Keratinocyte (primary cell): ENCODE measurements around the gene TMC1. TPM values are rescaled to one million over a fixed set of nuclear protein-coding genes. Genes with fewer than 3 reads are reported as not detected.

Experiments used
- DNase-seq: peaks from one replicate; pipeline ENCODE4 v3.0.0-alpha.2; 2011; ENCODE audit warnings: low read depth, missing footprints, low spot score
- FAIRE-seq: peaks from 2 replicates; lab custom pipeline; 2011; peaks lifted over from hg19 to GRCh38; lab: Jason Lieb, UNC
- H2AFZ ChIP-seq: 2 replicates; pipeline ENCODE4 v1.6.0; 2012; ENCODE audit warnings: low read length, control low read depth, inconsistent platforms; ENCODE audit not compliant: control insufficient read depth
- H3K27ac ChIP-seq: 2 replicates; pipeline ENCODE4 v1.5.1; 2011; ENCODE audit warnings: low read length; ENCODE audit not compliant: control insufficient read depth, insufficient read depth
- H3K27me3 ChIP-seq: 3 replicates; pipeline ENCODE4 v1.6.0; 2011; ENCODE audit warnings: low read length; ENCODE audit not compliant: control insufficient read depth, insufficient read depth; ENCODE audit errors: extremely low read depth
- H3K36me3 ChIP-seq, 2 experiments: 2 replicates in 1 of 2; 3 replicates in 1 of 2; pipeline ENCODE4 v1.5.1; 2011; ENCODE audit warnings: low read length in 2 of 2, mild to moderate bottlenecking in 1 of 2; ENCODE audit not compliant: control insufficient read depth in 2 of 2, insufficient read depth in 2 of 2; ENCODE audit errors: extremely low read depth in 1 of 2
- H3K4me1 ChIP-seq: 3 replicates; pipeline ENCODE4 v1.5.1; 2011; ENCODE audit warnings: low read length; ENCODE audit not compliant: control insufficient read depth, insufficient read depth; ENCODE audit errors: extremely low read depth
- H3K4me2 ChIP-seq: 3 replicates; pipeline ENCODE4 v1.6.0; 2011; ENCODE audit warnings: low read depth, low read length; ENCODE audit not compliant: control insufficient read depth, insufficient read depth; ENCODE audit errors: extremely low read depth
- H3K4me3 ChIP-seq, 3 experiments: fragments of 200-600 bp in 1 of 3; sonication (generic) in 1 of 3; 2 replicates in 2 of 3; 3 replicates in 1 of 3; pipeline ENCODE4 v1.5.1; 2011 to 2016; ENCODE audit warnings: low read length in 3 of 3, mild to moderate bottlenecking in 3 of 3, control low read depth in 2 of 3, inconsistent platforms in 1 of 3, low read depth in 1 of 3, mixed read lengths in 1 of 3, mixed run types in 1 of 3, moderate library complexity in 1 of 3; ENCODE audit not compliant: control insufficient read depth in 2 of 3, insufficient read depth in 2 of 3; ENCODE audit errors: extremely low read depth in 1 of 3
- H3K79me2 ChIP-seq: 2 replicates; pipeline ENCODE4 v1.6.0; 2012; ENCODE audit warnings: low read length; ENCODE audit not compliant: control insufficient read depth, insufficient read depth
- H3K9ac ChIP-seq: 3 replicates; pipeline ENCODE4 v1.6.0; 2011; ENCODE audit warnings: low read length; ENCODE audit not compliant: control insufficient read depth, insufficient read depth; ENCODE audit errors: extremely low read depth
- H3K9me1 ChIP-seq: 3 replicates; pipeline ENCODE4 v1.6.0; 2011; ENCODE audit warnings: low read length; ENCODE audit not compliant: control insufficient read depth, insufficient read depth; ENCODE audit errors: extremely low read depth
- H3K9me3 ChIP-seq: 2 replicates; pipeline ENCODE4 v1.5.1; 2012; ENCODE audit warnings: low read depth, low read length; ENCODE audit not compliant: control insufficient read depth
- H4K20me1 ChIP-seq: 3 replicates; pipeline ENCODE4 v1.6.0; 2011; ENCODE audit warnings: low read length; ENCODE audit not compliant: control insufficient read depth, insufficient read depth; ENCODE audit errors: extremely low read depth
- CTCF ChIP-seq, 3 experiments: IDR thresholded peaks in 1 of 3; conservative IDR thresholded peaks in 1 of 3; optimal IDR thresholded peaks in 1 of 3; 2 replicates in 2 of 3; 3 replicates in 1 of 3; pipeline versions ENCODE3 to v1.5.1; 2011; ENCODE audit warnings: low read length in 3 of 3, mild to moderate bottlenecking in 3 of 3, moderate library complexity in 2 of 3, control low read depth in 1 of 3, inconsistent platforms in 1 of 3; ENCODE audit not compliant: insufficient read depth in 2 of 3; ENCODE audit errors: extremely low read depth in 1 of 3
- EZH2 ChIP-seq: IDR thresholded peaks from one replicate; pipeline ENCODE4 v1.6.1; 2012; ENCODE audit warnings: inconsistent platforms, mild to moderate bottlenecking, low read length, moderate library complexity
- dilution Hi-C: fragments of 300-500 bp; cut with MboI; formaldehyde crosslinking; loops from one replicate; pipeline ENCODE4 v1.7.0; 2020; ENCODE audit warnings: low sequenced_read_pairs; ENCODE audit not compliant: extremely low pct_ligation_motif_present
- polyA plus RNA-seq, 5 experiments: library from polyadenylated mRNA; depleted of rRNA in 3 of 5; stranded (reverse) in 3 of 5; stranded (forward) in 1 of 5; unstranded in 1 of 5; fragments of >200 nt; gene quantifications; 1 replicate in 1 of 5; 2 replicates in 3 of 5; 3 replicates in 1 of 5; pipeline versions ENCODE4 v1.2.1 to v1.2.3, GENCODE V29; 2011 to 2012; ENCODE audit warnings: missing spikeins in 2 of 5, low read depth in 1 of 5, low replicate concordance in 1 of 5

Gene TMC1
- polyA plus RNA-seq, 1 donor (not counting 4 experiments of a cell fraction or from before 2014, with no cell fraction given): 0.05 TPM

- no peaks in the 10 kb centered on the region for H3K79me2 ChIP-seq
- H3K9me1 ChIP-seq: no peaks in the 10 kb centered on the region
- DNase-seq (no peak), FAIRE-seq (no peak)
- H3K27me3 ChIP-seq: no peaks in the 10 kb centered on the region
- H3K27ac ChIP-seq: no peak overlapping the region
- H3K9ac ChIP-seq: no peak overlapping the region
- H2AFZ ChIP-seq: no peak overlapping the region
- H3K4me2 ChIP-seq: no peak overlapping the region
- no peaks in the 10 kb centered on the region for H3K4me1 ChIP-seq
- no peaks in the 10 kb centered on the region for H4K20me1 ChIP-seq
- H3K36me3 ChIP-seq: no peaks in the 10 kb centered on the region
- no peak overlapping the region for H3K4me3 ChIP-seq
- dilution Hi-C loops: no loop called here
- TF ChIP-seq CTCF (optimal IDR thresholded peaks at IDR 0.05 in 1 of 3, IDR thresholded peaks at IDR 0.05 in 1 of 3, conservative IDR thresholded peaks at IDR 0.05 in 1 of 3; ENCODE audit: extremely low read depth in 1 of 3, insufficient read depth in 2 of 3, low read length in 3 of 3): no peak
- no peak for TF ChIP-seq EZH2
- H3K9me3 ChIP-seq: no peaks in the 10 kb centered on the region
Observed at GRCh38 chr9:72855321-72855720, 333.9 kb downstream of the TMC1 start.

GRCh38 chr9:72855890-72856523 lies 334.6 kb downstream of the TMC1 start:
- H2AFZ ChIP-seq: no peak overlapping the region
- H3K9me1 ChIP-seq: no peaks in the 10 kb centered on the region
- dilution Hi-C loops: no loop called here
- DNase-seq: no peak
- no peak overlapping the region for H3K4me3 ChIP-seq
- H4K20me1 ChIP-seq: no peaks in the 10 kb centered on the region
- no peaks in the 10 kb centered on the region for H3K4me1 ChIP-seq
- no peaks in the 10 kb centered on the region for H3K27me3 ChIP-seq
- no peaks in the 10 kb centered on the region for H3K36me3 ChIP-seq
- H3K4me2 ChIP-seq: no peak overlapping the region
- H3K79me2 ChIP-seq: no peaks in the 10 kb centered on the region
- no peaks in the 10 kb centered on the region for H3K9me3 ChIP-seq
- no peak overlapping the region for H3K9ac ChIP-seq
- TF ChIP-seq EZH2 (no peak), CTCF (optimal IDR thresholded peaks at IDR 0.05 in 1 of 3, IDR thresholded peaks at IDR 0.05 in 1 of 3, conservative IDR thresholded peaks at IDR 0.05 in 1 of 3; ENCODE audit: extremely low read depth in 1 of 3, insufficient read depth in 2 of 3, low read length in 3 of 3) (no peak)
- no peak overlapping the region for H3K27ac ChIP-seq
- no peak for FAIRE-seq
